Stimulated activated CD8-positive, alpha-beta memory T cell treated with anti-CD3 and anti-CD28 coated beads, Interleukin-15, amount 100 ng/mL, for 1 hour (primary cell): Measurements from ENCODE around the gene KRT5.

ENCODE experiments used
- DNase-seq: peaks from one replicate; pipeline ENCODE4 v3.0.0-alpha.2; 2020; ENCODE audit warnings: low read depth

Gene KRT5

GRCh38 chr12:52537101-52537500 lies 16.9 kb upstream of the KRT5 start:
- DNase-seq = no peak

GRCh38 chr12:52535574-52535973 lies 15.4 kb upstream of the KRT5 start:
- DNase-seq = no peak

- no peak for DNase-seq
These were observed 14.3 kb upstream of the KRT5 start for GRCh38 chr12:52534482-52534881.

DNA sequence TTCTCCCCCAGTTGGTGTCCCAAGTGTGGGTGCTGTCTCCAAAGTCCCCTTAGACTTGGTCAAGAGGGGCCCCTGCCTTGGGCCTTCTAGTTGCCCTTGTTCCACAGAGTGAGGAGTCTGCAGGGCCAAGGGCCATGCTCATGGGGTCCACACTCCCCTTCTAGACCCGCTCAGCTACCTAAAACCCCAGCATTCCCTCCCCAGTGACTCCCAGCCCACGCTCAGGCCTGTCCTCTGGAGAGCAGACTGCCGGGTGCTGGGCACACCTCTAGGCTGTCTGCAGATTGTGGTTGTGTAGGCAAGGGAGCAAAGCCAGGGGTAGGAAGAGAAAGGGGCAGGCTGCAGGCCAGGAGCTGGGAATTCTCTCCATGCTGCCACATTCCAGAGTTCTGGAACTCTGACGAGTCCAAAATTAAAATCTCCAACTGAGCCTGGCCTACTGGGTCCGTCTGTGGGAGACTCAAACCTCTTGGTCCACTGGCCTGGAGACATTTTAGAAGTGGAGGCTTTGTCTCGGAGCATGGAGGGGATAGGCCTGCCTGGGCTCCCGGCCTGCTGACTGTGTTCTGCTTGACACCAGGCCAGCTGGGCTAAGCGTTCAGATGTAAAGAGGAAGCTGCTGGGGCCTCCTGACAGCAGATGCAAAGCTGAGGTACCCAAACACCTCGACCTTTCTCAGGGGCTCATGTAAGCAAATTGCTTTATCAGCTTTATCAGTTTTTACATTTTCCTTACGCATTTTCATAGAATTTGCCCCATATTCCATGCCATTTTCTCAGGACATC lies 13.7 kb upstream of the KRT5 start:
- no peak for DNase-seq

GRCh38 chr12:52532636-52533035 lies 12.4 kb upstream of the KRT5 start:
- no peak for DNase-seq

GRCh38 chr12:52531566-52532300 lies 11.5 kb upstream of the KRT5 start:
- no peak for DNase-seq

DNA sequence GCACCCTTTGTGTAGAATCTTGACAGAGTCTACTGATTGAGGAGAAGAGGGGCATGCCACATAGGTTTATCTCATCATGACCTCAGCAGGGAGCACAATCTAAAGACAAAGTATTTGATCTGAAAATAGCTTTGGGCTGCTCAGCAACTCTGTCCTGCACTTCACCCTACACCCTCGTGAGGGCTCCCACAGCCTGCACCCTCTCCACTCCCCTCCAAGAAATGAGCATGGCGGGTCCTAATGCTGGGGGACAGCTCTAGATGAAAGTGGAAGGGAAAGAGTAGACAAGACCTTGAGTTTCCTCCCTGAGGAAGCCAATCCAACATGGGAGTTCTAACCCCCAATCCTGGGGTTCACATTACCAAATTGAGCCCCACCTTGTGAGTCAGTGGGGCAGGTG lies 10.7 kb upstream of the KRT5 start:
- DNase-seq = no peak

- DNase-seq = no peak
These were observed 10.2 kb upstream of the KRT5 start for GRCh38 chr12:52530366-52530765.

- no peak for DNase-seq
These were observed 9.7 kb upstream of the KRT5 start for GRCh38 chr12:52529846-52530245.

DNA sequence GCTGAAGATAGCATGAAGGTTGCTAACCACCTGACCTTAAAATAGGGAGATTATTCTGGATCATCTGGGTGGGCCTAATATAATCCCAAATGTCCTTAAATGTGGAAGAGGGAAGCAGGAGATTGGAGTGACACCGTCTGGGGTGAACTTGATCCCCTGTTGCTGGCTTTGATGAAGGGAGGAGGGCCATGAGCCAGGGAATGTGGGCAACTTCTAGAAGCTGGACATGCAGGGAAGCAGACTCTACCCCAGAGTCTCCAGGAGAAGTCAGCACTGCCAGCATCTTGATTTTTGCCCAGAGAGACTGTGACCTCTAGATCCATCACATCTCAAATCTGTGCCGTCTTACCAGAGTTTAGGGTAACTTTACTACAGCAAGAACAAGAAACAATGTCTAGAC lies 9.2 kb upstream of the KRT5 start:
- no peak for DNase-seq

DNA sequence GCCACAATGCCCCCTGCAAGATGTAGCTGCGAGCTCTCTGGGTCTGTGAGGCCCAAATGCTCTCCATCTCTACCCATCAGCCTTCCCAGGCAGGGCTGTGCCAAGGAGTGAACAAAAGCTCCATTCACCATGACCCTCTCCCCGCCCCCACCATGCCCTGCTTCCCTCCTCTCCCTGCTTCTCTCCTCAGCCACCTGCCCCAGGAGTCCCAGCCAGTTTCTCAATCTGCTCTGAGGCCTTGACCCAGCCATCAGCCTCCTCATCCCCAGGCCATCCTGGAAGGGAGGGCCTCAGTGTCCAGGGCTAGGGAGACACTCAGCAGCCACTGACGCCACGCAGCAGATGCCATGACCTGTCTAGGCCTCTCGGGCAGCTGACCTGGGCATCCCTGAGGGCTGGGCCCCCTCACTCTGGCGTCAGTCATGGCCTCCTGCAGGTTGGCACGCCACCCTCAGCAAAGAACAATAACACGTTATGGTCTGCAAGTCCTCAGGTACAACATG lies 8.5 kb upstream of the KRT5 start:
- no peak for DNase-seq

GRCh38 chr12:52527121-52527800 lies 7.1 kb upstream of the KRT5 start:
- DNase-seq = no peak

DNA sequence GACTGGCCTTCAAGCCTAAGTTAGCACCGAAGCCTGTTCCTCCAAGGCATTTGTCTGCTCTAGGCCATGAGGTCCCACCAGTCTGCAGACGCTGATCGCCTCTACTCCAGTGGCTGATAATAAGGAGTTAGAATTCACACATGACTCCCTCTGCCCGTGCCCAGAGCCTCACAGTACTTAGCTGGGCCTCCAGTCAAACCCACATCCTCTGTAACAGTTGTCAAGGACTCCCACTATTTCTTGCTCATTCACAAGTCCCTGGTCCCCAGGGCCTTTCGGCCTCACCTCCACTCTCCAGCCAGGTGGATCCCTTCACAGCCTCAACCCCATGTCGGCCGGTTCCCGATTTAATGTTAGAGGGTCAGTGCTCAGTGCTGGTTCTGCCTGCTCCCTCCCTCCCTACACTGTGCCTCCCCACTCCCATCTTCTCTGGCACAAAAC lies 6.3 kb upstream of the KRT5 start:
- DNase-seq = no peak

GRCh38 chr12:52525661-52526499 lies 5.7 kb upstream of the KRT5 start:
- DNase-seq = no peak

- DNase-seq = no peak
These were observed 4.9 kb upstream of the KRT5 start for GRCh38 chr12:52524898-52525591.

DNA sequence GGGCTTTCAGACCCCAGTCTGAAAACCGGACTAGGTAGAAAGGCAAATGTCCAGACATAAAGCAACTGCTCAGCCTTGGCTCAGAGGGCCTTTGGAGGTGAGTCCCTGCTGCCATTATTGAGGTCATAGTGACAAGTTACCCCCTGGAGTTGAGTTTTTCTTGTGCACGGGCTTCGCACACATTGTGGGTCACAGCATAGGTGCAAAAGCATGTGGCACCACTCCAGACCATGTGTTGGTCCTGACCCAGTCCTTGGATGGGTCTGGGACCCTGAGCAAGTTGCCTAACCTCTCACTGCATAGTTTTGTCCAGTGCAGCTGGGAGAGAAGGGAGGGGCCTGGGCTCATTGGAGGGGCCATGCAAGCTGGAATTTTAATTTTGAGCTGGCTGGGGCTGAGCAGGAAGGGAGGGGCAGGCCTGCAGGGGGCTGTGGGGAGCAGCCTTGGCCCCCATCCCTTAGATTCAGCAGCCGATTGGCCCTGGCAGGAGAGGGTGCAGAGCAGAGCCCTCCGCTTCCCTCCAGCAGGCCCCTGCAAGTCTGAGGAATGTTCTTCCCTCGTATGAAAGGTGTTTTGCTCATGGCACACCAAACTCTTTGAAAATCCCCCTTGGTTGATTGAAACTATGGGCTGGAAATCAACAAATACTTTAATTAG lies 4.2 kb upstream of the KRT5 start:
- no peak for DNase-seq

DNA sequence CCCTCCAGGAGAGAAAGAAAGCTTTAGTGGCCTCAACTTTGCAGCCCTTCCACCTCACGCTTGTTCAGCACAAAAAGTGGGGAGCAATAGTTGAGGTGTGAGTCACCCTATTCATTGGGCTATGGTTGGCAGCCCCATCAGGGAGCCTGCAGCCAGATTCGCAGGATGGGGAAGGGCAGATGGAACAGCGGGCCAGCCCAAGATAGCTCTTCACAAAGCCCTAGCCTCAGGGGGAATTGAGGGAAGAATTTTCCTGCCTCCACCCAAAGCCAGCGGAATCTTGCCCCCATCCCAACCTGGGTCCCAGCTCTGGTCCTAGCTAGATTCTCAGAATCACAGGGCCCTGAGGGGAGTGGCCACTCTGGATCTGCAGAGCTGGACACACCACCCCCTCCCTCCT lies 3.6 kb upstream of the KRT5 start:
- DNase-seq = no peak

GRCh38 chr12:52522346-52523011 lies 2.3 kb upstream of the KRT5 start:
- DNase-seq = no peak

GRCh38 chr12:52521568-52522266 lies 1.5 kb upstream of the KRT5 start:
- no peak for DNase-seq

DNA sequence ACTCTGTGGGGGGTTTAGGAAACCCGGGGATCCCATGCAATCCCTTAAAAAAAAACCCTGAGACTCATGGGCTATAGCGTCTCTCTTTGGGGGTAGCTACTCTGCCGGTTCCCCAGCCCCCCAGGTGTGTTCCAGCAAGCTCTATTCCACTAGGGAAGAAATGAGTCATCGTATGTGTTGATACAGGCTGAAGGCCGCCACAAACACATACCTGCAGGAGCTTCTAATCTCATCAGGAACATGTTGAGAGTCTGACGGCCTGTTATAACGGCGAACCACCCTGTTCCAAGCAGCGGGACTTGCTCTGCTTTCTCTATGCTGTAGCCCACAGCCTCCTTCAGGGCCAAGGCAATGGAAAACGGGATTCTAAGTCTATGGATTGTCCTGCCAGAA lies 977 bp upstream of the KRT5 start:
- DNase-seq = no peak
